GM12878 (cell line): ENCODE data around the gene ZNG1A. TPM values are rescaled to one million over a fixed set of nuclear protein-coding genes. Genes with fewer than 3 reads are reported as not detected.

ENCODE experiments used
- ATAC-seq: fragments of 200-7000 bp; cut with Tn5 transposase; 3 replicates; pipeline ENCODE4 v1.9.1; 2020; ENCODE audit warnings: mild to moderate bottlenecking, moderate library complexity
- BruUV-seq: library from RNA; stranded (reverse); fragments of 400-500 nt; replicated peaks from 2 replicates; lab custom pipeline; 2021; lab: Mats Ljungman, UMichigan
- CTCF ChIA-PET: fragments of 300-600 bp; sonication (Branson Sonifier 250); formaldehyde crosslinking; extraction: SDS; loops from one replicate; lab custom pipeline; 2021; ENCODE audit warnings: inconsistent platforms; lab: Yijun Ruan, JAX
- POLR2A ChIA-PET: fragments of 350-600 bp; formaldehyde crosslinking; extraction: SDS; loops from one replicate; lab custom pipeline; 2021; ENCODE audit warnings: inconsistent platforms; lab: Charles Lee
- RAD21 ChIA-PET: fragments of 300-600 bp; sonication (Branson Sonifier 250); formaldehyde crosslinking; loops from one replicate; lab custom pipeline; 2023; ENCODE audit warnings: antibody characterized with exemption; ENCODE audit not compliant: unreplicated experiment; lab: Charles Lee
- SMC1A ChIA-PET: fragments of 300-600 bp; sonication (Branson Sonifier 250); formaldehyde crosslinking; loops from one replicate; lab custom pipeline; 2023; ENCODE audit not compliant: unreplicated experiment, uncharacterized antibody; lab: Charles Lee
- DNase-seq: peaks from one replicate; pipeline ENCODE4 v3.0.0-alpha.2; 2011; ENCODE audit warnings: low read depth, low spot score
- FAIRE-seq: peaks from 3 replicates; lab custom pipeline; 2011; peaks lifted over from hg19 to GRCh38; lab: Jason Lieb, UNC
- H2AFZ ChIP-seq: 2 replicates; pipeline ENCODE4 v1.6.0; 2011; ENCODE audit warnings: low read depth, low read length, control low read depth; ENCODE audit not compliant: control insufficient read depth
- H3K27ac ChIP-seq: 2 replicates; pipeline ENCODE4 v1.5.1; 2011; ENCODE audit warnings: control low read depth; ENCODE audit not compliant: control insufficient read depth, insufficient read depth
- H3K27me3 ChIP-seq, 2 experiments: replicated peaks in 1 of 2; 2 replicates each; pipeline versions ENCODE4 v1.6.0 to v1.6.1; 2011; ENCODE audit warnings: low read length in 1 of 2; ENCODE audit not compliant: control insufficient read depth in 2 of 2, insufficient read depth in 2 of 2
- H3K36me3 ChIP-seq, 2 experiments: 2 replicates each; pipeline ENCODE4 v1.5.1; 2011; ENCODE audit warnings: low read length in 1 of 2; ENCODE audit not compliant: control insufficient read depth in 2 of 2, insufficient read depth in 2 of 2
- H3K4me1 ChIP-seq: 2 replicates; pipeline ENCODE4 v1.6.1; 2011; ENCODE audit warnings: mild to moderate bottlenecking, low read length, moderate library complexity, mixed read lengths; ENCODE audit not compliant: control insufficient read depth, insufficient read depth
- H3K4me2 ChIP-seq: 2 replicates; pipeline ENCODE4 v1.6.0; 2011; ENCODE audit warnings: control low read depth; ENCODE audit not compliant: control insufficient read depth, insufficient read depth
- H3K4me3 ChIP-seq: fragments of 200-600 bp; sonication (generic); 2 replicates; pipeline ENCODE4 v1.5.1; 2016
- H3K79me2 ChIP-seq: 2 replicates; pipeline ENCODE4 v1.6.0; 2011; ENCODE audit warnings: low read length; ENCODE audit not compliant: control insufficient read depth, insufficient read depth
- H3K9ac ChIP-seq: 2 replicates; pipeline ENCODE4 v1.8.0; 2011; ENCODE audit warnings: low read length, control low read depth, mixed read lengths; ENCODE audit not compliant: control insufficient read depth, insufficient read depth
- H3K9me3 ChIP-seq: replicated peaks from 3 replicates; pipeline ENCODE4 v1.5.1; 2011; ENCODE audit warnings: mild to moderate bottlenecking, low read length; ENCODE audit not compliant: control insufficient read depth, insufficient read depth
- H4K20me1 ChIP-seq: 2 replicates; pipeline ENCODE4 v1.6.0; 2011; ENCODE audit not compliant: control insufficient read depth, insufficient read depth
- ATF3 ChIP-seq: IDR thresholded peaks from 2 replicates; pipeline ENCODE4 v1.6.1; 2011; ENCODE audit warnings: low read depth, mild to moderate bottlenecking, low read length, moderate library complexity, borderline replicate concordance; ENCODE audit errors: extremely low read depth
- BHLHE40 ChIP-seq, 2 experiments: fragments of 450-650 bp in 1 of 2; IDR thresholded peaks; 2 replicates each; pipeline ENCODE4 v1.6.1; 2011 to 2017; ENCODE audit warnings: low read depth in 2 of 2, borderline replicate concordance in 1 of 2, improper control_type of control experiment in 1 of 2, low read length in 1 of 2, mild to moderate bottlenecking in 1 of 2
- EP300 ChIP-seq, 2 experiments: fragments of 150-350 bp in 1 of 2; IDR thresholded peaks; 2 replicates each; pipeline ENCODE4 v1.6.1; 2011 to 2012; ENCODE audit warnings: low read depth in 2 of 2, low read length in 2 of 2, borderline replicate concordance in 1 of 2, improper control_type of control experiment in 1 of 2, inconsistent platforms in 1 of 2; ENCODE audit not compliant: control insufficient read depth in 1 of 2
- KAT2A ChIP-seq: conservative IDR thresholded peaks from 2 replicates; pipeline ENCODE4 v1.6.1; 2011; ENCODE audit warnings: low read depth, low read length; ENCODE audit not compliant: control insufficient read depth
- KLF5 ChIP-seq: fragments of 450-650 bp; IDR thresholded peaks from 2 replicates; pipeline ENCODE4 v1.6.1; 2014; ENCODE audit warnings: mild to moderate bottlenecking; ENCODE audit not compliant: partially characterized antibody
- MYB ChIP-seq: fragments of 150-350 bp; IDR thresholded peaks from 2 replicates; pipeline ENCODE4 v1.6.1; 2014; ENCODE audit warnings: mild to moderate bottlenecking, low read depth, low read length, borderline replicate concordance
- POLR2AphosphoS2 ChIP-seq: IDR thresholded peaks from 2 replicates; pipeline ENCODE4 v1.6.1; 2011; ENCODE audit warnings: low read depth, mild to moderate bottlenecking, low read length, improper control_type of control experiment, moderate library complexity
- SUPT20H ChIP-seq: IDR thresholded peaks from 2 replicates; pipeline ENCODE4 v1.6.1; 2011; ENCODE audit warnings: low read depth, mild to moderate bottlenecking, low read length, moderate library complexity, borderline replicate concordance; ENCODE audit not compliant: control insufficient read depth
- USF2 ChIP-seq: IDR thresholded peaks from 2 replicates; pipeline ENCODE4 v1.6.1; 2011; ENCODE audit warnings: low read depth, low read length, improper control_type of control experiment, borderline replicate concordance
- WRNIP1 ChIP-seq: IDR thresholded peaks from 2 replicates; pipeline ENCODE4 v1.6.1; 2011; ENCODE audit warnings: low read depth, low read length, improper control_type of control experiment, borderline replicate concordance
- ZSCAN29 ChIP-seq: fragments of 450-650 bp; IDR thresholded peaks from 2 replicates; pipeline ENCODE4 v1.6.1; 2017; ENCODE audit warnings: mild to moderate bottlenecking, moderate library complexity
- WGBS: methylation state at CpG from one replicate; pipeline ENCODE4 v1.1.6; 2016; ENCODE audit warnings: low lambda C conversion rate; ENCODE audit not compliant: insufficient replicate concordance, insufficient coverage; ENCODE audit errors: missing lambda C conversion rate; 5-methylcytosine and 5-hydroxymethylcytosine counted together
- in situ Hi-C: fragments of 300-500 bp; cut with MboI; formaldehyde crosslinking; loops from 9 replicates; pipeline ENCODE4 v1.14.3; 2018; ENCODE audit warnings: mixed read lengths
- intact Hi-C: fragments of 100-400 bp; cut with micrococcal nuclease; formaldehyde crosslinking; loops from one replicate; pipeline ENCODE4 v1.14.2; 2022; ENCODE audit not compliant: unreplicated experiment
- polyA plus RNA-seq, 11 experiments: library from polyadenylated mRNA; depleted of rRNA in 4 of 11; unstranded in 6 of 11; stranded (reverse) in 5 of 11; fragments of >200 nt; fragmentation: Nextera tagmentation in 4 of 11; fragmentation: Illumina TruSeq in 1 of 11; extraction: Ambion mirVana in 4 of 11; extraction: Trizol in 1 of 11; gene quantifications; 1 replicate in 1 of 11; 2 replicates in 10 of 11; pipeline versions ENCODE4 v1.2.1 to v1.2.3, GENCODE V29; 2011 to 2016; ENCODE audit warnings: inconsistent platforms in 2 of 11, missing spikeins in 2 of 11, low read depth in 1 of 11
- total RNA-seq, 4 experiments: library from RNA; depleted of rRNA in 3 of 4; stranded (reverse); fragments of >200 nt in 3 of 4; fragmentation: Illumina TruSeq in 1 of 4; extraction: Trizol in 1 of 4; gene quantifications; 2 replicates each; pipeline versions ENCODE4 v1.2.1 to v1.2.3, GENCODE V29; 2013 to 2021

The ZNG1A gene
- total and polyA plus RNA-seq, 10 of the 15 experiments (the other 5 are each of a cell fraction or from before 2014, with no cell fraction given) = 48.0 to 179 (median 96.7) TPM

- RAD21 ChIA-PET = interaction anchor here (0.7 kb wide), 1 partner anchor 41 kb away, joined by 3 read pairs; no protein-coding TSS in a partner anchor
- Histone ChIP-seq H3K9ac (no peak overlapping the region), H3K79me2 (no peaks in the 10 kb centered on the region), H3K27ac (no peak overlapping the region), H3K4me3 (no peak overlapping the region), H3K27me3 (no peaks in the 10 kb centered on the region; a peak in 2 of 4 replicates), H3K36me3 (no peaks in the 10 kb centered on the region), H3K9me3 (no peaks in the 10 kb centered on the region), H4K20me1 (no peaks in the 10 kb centered on the region), H3K4me2 (no peak overlapping the region), H3K4me1 (peaks cover 4% of the 10 kb centered on the region; the same call in 1 of the 2 replicates), H2AFZ (no peak overlapping the region)
- WGBS = 45% methylated on average over 6 of the region's 6 CpGs
- BruUV-seq = no TSS peak
- ATAC-seq = no peak
- TF ChIP-seq ATF3 (no peak), USF2 (no peak), KAT2A (no peak), EP300 (IDR thresholded peaks at IDR 0.05; ENCODE audit: borderline replicate concordance in 1 of 2, control insufficient read depth in 1 of 2, low read depth in 2 of 2, low read length in 2 of 2) (no peak), POLR2AphosphoS2 (no peak), BHLHE40 (IDR thresholded peaks at IDR 0.05; ENCODE audit: borderline replicate concordance in 1 of 2, low read depth in 2 of 2, low read length in 1 of 2) (no peak), KLF5 (no peak), SUPT20H (no peak), ZSCAN29 (no peak), MYB (no peak), WRNIP1 (no peak)
- CTCF ChIA-PET = no interaction called here
- SMC1A ChIA-PET = no interaction called here
- no peak for FAIRE-seq
- POLR2A ChIA-PET = no interaction called here
- in situ Hi-C loops = no loop called here
- DNase-seq = no peak
- intact Hi-C loops = no loop called here
Observed at GRCh38 chr9:221989-222776, 43.3 kb upstream of the ZNG1A start.
